Spinal cord (tissue), 10 donors: ENCODE results near the gene CDCA3. TPM values are rescaled to one million over a fixed set of nuclear protein-coding genes. Genes with fewer than 3 reads are reported as not detected.

Experiments used
- DNase-seq, 6 donors: peaks; one replicate each; pipeline versions ENCODE4 v3.0.0 to v3.0.0-alpha.2; 2013 to 2015; ENCODE audit warnings: low spot score in 6 of 6, low read depth in 4 of 6
- H3K27ac ChIP-seq: one replicate; pipeline ENCODE4 v1.5.1; 2013; ENCODE audit warnings: low read depth, low read length, control low read depth
- H3K27me3 ChIP-seq: one replicate; pipeline ENCODE4 v1.6.1; 2013; ENCODE audit warnings: low read length; ENCODE audit not compliant: control insufficient read depth, insufficient read depth
- H3K36me3 ChIP-seq: one replicate; pipeline ENCODE4 v1.6.1; 2013; ENCODE audit warnings: low read length; ENCODE audit not compliant: control insufficient read depth, insufficient read depth
- H3K4me1 ChIP-seq: one replicate; pipeline ENCODE4 v1.6.1; 2013; ENCODE audit warnings: low read length; ENCODE audit not compliant: control insufficient read depth, insufficient read depth
- H3K4me3 ChIP-seq: one replicate; pipeline ENCODE4 v1.5.1; 2013; ENCODE audit warnings: low read depth, low read length, control low read depth
- H3K9me3 ChIP-seq: one replicate; pipeline ENCODE4 v1.6.1; 2013; ENCODE audit warnings: low read length; ENCODE audit not compliant: control insufficient read depth, insufficient read depth
- WGBS: methylation state at CpG from one replicate; pipeline ENCODE4 v1.1.5; 2013; ENCODE audit warnings: missing lambda C conversion rate; ENCODE audit not compliant: insufficient coverage; 5-methylcytosine and 5-hydroxymethylcytosine counted together
- polyA plus RNA-seq, 2 donors: library from polyadenylated mRNA; unstranded; fragments of 120-200 nt; gene quantifications; one replicate each; pipeline ENCODE4 v1.2.1, GENCODE V29; 2013; ENCODE audit not compliant: insufficient read length in 2 of 2
- total RNA-seq, 2 donors: library from RNA; depleted of rRNA in 1 of 2; stranded (reverse); fragments of 120-200 nt in 1 of 2; fragments of >200 nt in 1 of 2; gene quantifications; one replicate each; pipeline versions ENCODE4 v1.2.3 to v1.2.4, GENCODE V29; 2013 to 2014
- donor health status: healthy.

CDCA3 gene
- total and polyA plus RNA-seq, 4 donors = 4.8 to 22.5 (median 17.5) TPM

GRCh38 chr12:6823182-6824084, 27.7 kb downstream of the CDCA3 start:
- Histone ChIP-seq H3K4me3 (peak overlapping the region; percentile 1), H3K27ac (peak overlapping the region; percentile 4), H3K27me3 (no peaks in the 10 kb centered on the region), H3K4me1 (peaks cover 94% of the 10 kb centered on the region), H3K36me3 (peaks cover 37% of the 10 kb centered on the region), H3K9me3 (no peaks in the 10 kb centered on the region)
- DNase-seq = peak in 1 of 6 donors; percentile 7
- 57% methylated on average over 7 of the region's 12 CpGs for WGBS

- Histone ChIP-seq H3K36me3 (peaks cover 37% of the 10 kb centered on the region), H3K4me3 (peak overlapping the region; percentile 72), H3K4me1 (peaks cover 95% of the 10 kb centered on the region), H3K27me3 (no peaks in the 10 kb centered on the region), H3K27ac (peak overlapping the region; percentile 89), H3K9me3 (no peaks in the 10 kb centered on the region)
- no peak for DNase-seq
- 26% methylated on average over 3 of the region's 7 CpGs for WGBS
These were observed 28.5 kb downstream of the CDCA3 start for GRCh38 chr12:6822426-6823135.

GRCh38 chr12:6821591-6822425, 29.3 kb downstream of the CDCA3 start, which contains the start of gene GPR162:
Gene GPR162, plus strand, starts transcription at chr12:6821821. Its CDS starts 2,078 bp downstream, at chr12:6823899.
- 0% methylated on average over 7 of the region's 28 CpGs for WGBS
- H3K9me3 ChIP-seq = no peaks in the 10 kb centered on the region
- H3K36me3 ChIP-seq = peaks cover 34% of the 10 kb centered on the region
- H3K27me3 ChIP-seq = no peaks in the 10 kb centered on the region
- H3K4me3 ChIP-seq = peak within 1 kb of the TSS; percentile 72
- peak within 1 kb of the TSS; percentile 89 for H3K27ac ChIP-seq
- DNase-seq = peak in 3 of 6 donors; percentile 44 to 92 (median 91)
- H3K4me1 ChIP-seq = peaks cover 88% of the 10 kb centered on the region

- Histone ChIP-seq H3K9me3 (no peaks in the 10 kb centered on the region), H3K27me3 (no peaks in the 10 kb centered on the region), H3K27ac (peak overlapping the region; percentile 89), H3K4me1 (peaks cover 71% of the 10 kb centered on the region), H3K36me3 (peaks cover 19% of the 10 kb centered on the region), H3K4me3 (no peak overlapping the region)
- 35% methylated on average over 4 of the region's 5 CpGs for WGBS
- no peak for DNase-seq
These were observed 30.9 kb downstream of the CDCA3 start for GRCh38 chr12:6820166-6820565.

- DNase-seq = no peak
- Histone ChIP-seq H3K4me1 (peaks cover 63% of the 10 kb centered on the region), H3K9me3 (no peaks in the 10 kb centered on the region)
These were observed 31.7 kb downstream of the CDCA3 start for GRCh38 chr12:6819106-6820030.

GRCh38 chr12:6818645-6819044, 32.4 kb downstream of the CDCA3 start:
- Histone ChIP-seq H3K27ac (no peak overlapping the region), H3K9me3 (no peaks in the 10 kb centered on the region), H3K4me3 (no peak overlapping the region), H3K36me3 (peaks cover 3% of the 10 kb centered on the region), H3K27me3 (no peaks in the 10 kb centered on the region), H3K4me1 (peaks cover 56% of the 10 kb centered on the region)
- 83% methylated on average over 1 of the region's 5 CpGs for WGBS
- DNase-seq = no peak

More at GRCh38 chr12:6819106-6820030, 31.7 kb downstream of the CDCA3 start:
- Histone ChIP-seq H3K27me3 (no peaks in the 10 kb centered on the region), H3K4me3 (no peak overlapping the region), H3K36me3 (peaks cover 11% of the 10 kb centered on the region), H3K27ac (peak overlapping the region; percentile 89)
- WGBS = 75% methylated on average over 11 of the region's 13 CpGs

- DNase-seq = no peak
- Histone ChIP-seq H3K36me3 (no peaks in the 10 kb centered on the region), H3K27me3 (no peaks in the 10 kb centered on the region), H3K4me1 (peaks cover 52% of the 10 kb centered on the region), H3K9me3 (no peaks in the 10 kb centered on the region), H3K27ac (no peak overlapping the region), H3K4me3 (no peak overlapping the region)
- WGBS = 47% methylated on average over 10 of the region's 10 CpGs
These were observed 32.9 kb downstream of the CDCA3 start for GRCh38 chr12:6818222-6818621.

- Histone ChIP-seq H3K9me3 (no peaks in the 10 kb centered on the region), H3K36me3 (no peaks in the 10 kb centered on the region), H3K4me1 (peaks cover 47% of the 10 kb centered on the region), H3K4me3 (no peak overlapping the region), H3K27me3 (no peaks in the 10 kb centered on the region), H3K27ac (no peak overlapping the region)
- 81% methylated on average over 18 of the region's 20 CpGs for WGBS
- DNase-seq = no peak
These were observed 33.4 kb downstream of the CDCA3 start for GRCh38 chr12:6817662-6818157.
